Trophoblast cell (in vitro differentiated cells and primary cell): ENCODE measurements around the gene TTLL12.

Experiments used
- DNase-seq, 2 donors: peaks; one replicate each; pipeline ENCODE4 v3.0.0-alpha.2; 2016
- H2AFZ ChIP-seq: 2 replicates; pipeline ENCODE4 v1.6.1; 2013; ENCODE audit warnings: low read length, moderate library complexity, mild to moderate bottlenecking; ENCODE audit not compliant: insufficient read depth, poor library complexity
- H2AK5ac ChIP-seq: 2 replicates; pipeline ENCODE4 v1.6.1; 2013; ENCODE audit warnings: mild to moderate bottlenecking, low read length
- H2BK120ac ChIP-seq: 2 replicates; pipeline ENCODE4 v1.6.1; 2013; ENCODE audit warnings: low read length, mild to moderate bottlenecking, moderate library complexity; ENCODE audit not compliant: insufficient read depth, poor library complexity
- H2BK12ac ChIP-seq: 2 replicates; pipeline ENCODE4 v1.6.1; 2013; ENCODE audit warnings: mild to moderate bottlenecking, low read length, moderate library complexity
- H2BK5ac ChIP-seq: 2 replicates; pipeline ENCODE4 v1.6.1; 2013; ENCODE audit warnings: low read length, low read depth, moderate library complexity, mild to moderate bottlenecking; ENCODE audit not compliant: poor library complexity
- H3K14ac ChIP-seq: 2 replicates; pipeline ENCODE4 v1.6.1; 2013; ENCODE audit warnings: mild to moderate bottlenecking, low read length
- H3K18ac ChIP-seq: 2 replicates; pipeline ENCODE4 v1.6.1; 2013; ENCODE audit warnings: mild to moderate bottlenecking, low read length
- H3K23ac ChIP-seq: 2 replicates; pipeline ENCODE4 v1.6.1; 2013; ENCODE audit warnings: low read length
- H3K27ac ChIP-seq: 2 replicates; pipeline ENCODE4 v1.5.1; 2013; ENCODE audit warnings: low read depth, mild to moderate bottlenecking, inconsistent platforms, low read length, moderate library complexity
- H3K27me3 ChIP-seq: 2 replicates; pipeline ENCODE4 v1.6.1; 2013; ENCODE audit warnings: inconsistent platforms, mild to moderate bottlenecking, low read length, moderate library complexity; ENCODE audit not compliant: insufficient read depth
- H3K36me3 ChIP-seq, 2 experiments: 1 replicate in 1 of 2; 2 replicates in 1 of 2; pipeline ENCODE4 v1.6.1; 2013; ENCODE audit warnings: low read length in 2 of 2, mild to moderate bottlenecking in 2 of 2, moderate library complexity in 1 of 2; ENCODE audit not compliant: insufficient read depth in 2 of 2, control insufficient read depth in 1 of 2
- H3K4ac ChIP-seq: 2 replicates; pipeline ENCODE4 v1.6.1; 2013; ENCODE audit warnings: low read depth, mild to moderate bottlenecking, low read length, moderate library complexity
- H3K4me1 ChIP-seq, 2 experiments: 1 replicate in 1 of 2; 2 replicates in 1 of 2; pipeline ENCODE4 v1.6.1; 2013; ENCODE audit warnings: low read length in 2 of 2, mild to moderate bottlenecking in 2 of 2, moderate library complexity in 1 of 2; ENCODE audit not compliant: insufficient read depth in 2 of 2, control insufficient read depth in 1 of 2
- H3K4me2 ChIP-seq: 2 replicates; pipeline ENCODE4 v1.6.1; 2013; ENCODE audit warnings: inconsistent platforms, mild to moderate bottlenecking, low read length, moderate library complexity
- H3K4me3 ChIP-seq: 2 replicates; pipeline ENCODE4 v1.5.1; 2013; ENCODE audit warnings: mild to moderate bottlenecking, low read depth, low read length, inconsistent platforms
- H3K79me1 ChIP-seq: one replicate; pipeline ENCODE4 v1.6.1; 2013; ENCODE audit warnings: low read length
- H3K79me2 ChIP-seq: 2 replicates; pipeline ENCODE4 v1.6.1; 2013; ENCODE audit warnings: low read length, mild to moderate bottlenecking; ENCODE audit not compliant: control insufficient read depth, insufficient read depth, poor library complexity
- H3K9ac ChIP-seq: 2 replicates; pipeline ENCODE4 v1.6.1; 2013; ENCODE audit warnings: mild to moderate bottlenecking, low read length
- H3K9me3 ChIP-seq: 2 replicates; pipeline ENCODE4 v1.6.1; 2013; ENCODE audit warnings: low read depth, mild to moderate bottlenecking, control low read depth, inconsistent platforms, low read length; ENCODE audit not compliant: insufficient read depth
- H4K12ac ChIP-seq: 2 replicates; pipeline ENCODE4 v1.6.1; 2013; ENCODE audit warnings: low read depth, mild to moderate bottlenecking, low read length, moderate library complexity
- H4K8ac ChIP-seq: 2 replicates; pipeline ENCODE4 v1.6.1; 2013; ENCODE audit warnings: low read depth, mild to moderate bottlenecking, low read length, moderate library complexity
- H4K91ac ChIP-seq: one replicate; pipeline ENCODE4 v1.6.1; 2013; ENCODE audit warnings: low read depth, mild to moderate bottlenecking, low read length, moderate library complexity
- WGBS: extraction: QIAGEN DNeasy Blood & Tissue Kit; methylation state at CpG from one replicate; pipeline ENCODE4 v1.1.7; 2013; ENCODE audit warnings: missing lambda C conversion rate; ENCODE audit not compliant: insufficient read length, insufficient coverage; ENCODE audit errors: extremely low coverage; 5-methylcytosine and 5-hydroxymethylcytosine counted together

TTLL12 gene

GRCh38 chr22:43182118-43182517 is 4.8 kb downstream of the TTLL12 start:
- H2BK5ac ChIP-seq, result no peak overlapping the region
- DNase-seq, result no peak
- H3K27ac ChIP-seq, result no peak overlapping the region
- H3K79me1 ChIP-seq, result peaks cover 5% of the 10 kb centered on the region
- H3K18ac ChIP-seq, result no peak overlapping the region
- peaks cover 6% of the 10 kb centered on the region for H3K79me2 ChIP-seq
- H3K4ac ChIP-seq, result no peak overlapping the region
- H4K8ac ChIP-seq, result no peak overlapping the region
- H2AFZ ChIP-seq, result no peak overlapping the region
- no peak overlapping the region for H2BK12ac ChIP-seq
- H2AK5ac ChIP-seq, result no peak overlapping the region
- H4K91ac ChIP-seq, result no peak overlapping the region
- peaks cover 2% of the 10 kb centered on the region for H3K9me3 ChIP-seq
- no peak overlapping the region for H3K9ac ChIP-seq
- peaks cover 6 to 12% of the 10 kb centered on the region in 2 experiments for H3K4me1 ChIP-seq
- no CpG with 5 or more reads among the region's 10 CpGs for WGBS
- no peak overlapping the region for H2BK120ac ChIP-seq
- H3K4me3 ChIP-seq, result no peak overlapping the region
- H3K23ac ChIP-seq, result no peak overlapping the region
- H3K36me3 ChIP-seq, result peaks cover 21 to 33% of the 10 kb centered on the region in 2 experiments
- H4K12ac ChIP-seq, result no peak overlapping the region
- no peaks in the 10 kb centered on the region for H3K27me3 ChIP-seq
- no peak overlapping the region for H3K4me2 ChIP-seq
- no peak overlapping the region for H3K14ac ChIP-seq

- Histone ChIP-seq H3K9ac (no peak overlapping the region), H3K27ac (no peak overlapping the region), H2BK5ac (no peak overlapping the region), H3K36me3 (peaks cover 21 to 33% of the 10 kb centered on the region in 2 experiments), H4K12ac (no peak overlapping the region), H3K23ac (no peak overlapping the region), H3K79me1 (peaks cover 2% of the 10 kb centered on the region), H3K27me3 (no peaks in the 10 kb centered on the region), H3K9me3 (peaks cover 2% of the 10 kb centered on the region), H3K4me2 (no peak overlapping the region), H3K4me1 (peaks cover 6 to 12% of the 10 kb centered on the region in 2 experiments), H3K79me2 (peaks cover 2% of the 10 kb centered on the region), H2BK120ac (no peak overlapping the region), H3K4ac (no peak overlapping the region), H2BK12ac (no peak overlapping the region), H4K8ac (no peak overlapping the region), H3K18ac (no peak overlapping the region), H3K14ac (no peak overlapping the region), H4K91ac (no peak overlapping the region), H2AK5ac (no peak overlapping the region), H3K4me3 (no peak overlapping the region), H2AFZ (no peak overlapping the region)
- DNase-seq, result no peak
- WGBS, result no CpG with 5 or more reads among the region's 13 CpGs
These were observed 5.4 kb downstream of the TTLL12 start for GRCh38 chr22:43181321-43182076.

- no peak overlapping the region for H3K18ac ChIP-seq
- no peak overlapping the region for H2BK120ac ChIP-seq
- H3K36me3 ChIP-seq, result peaks cover 26 to 37% of the 10 kb centered on the region in 2 experiments
- H2AK5ac ChIP-seq, result no peak overlapping the region
- H3K14ac ChIP-seq, result no peak overlapping the region
- H3K4me3 ChIP-seq, result no peak overlapping the region
- H2BK5ac ChIP-seq, result no peak overlapping the region
- no peak overlapping the region for H3K9ac ChIP-seq
- WGBS, result no CpG with 5 or more reads among the region's 15 CpGs
- no peaks in the 10 kb centered on the region for H3K79me1 ChIP-seq
- H3K27me3 ChIP-seq, result no peaks in the 10 kb centered on the region
- peaks cover 2% of the 10 kb centered on the region for H3K9me3 ChIP-seq
- no peak overlapping the region for H2AFZ ChIP-seq
- H2BK12ac ChIP-seq, result no peak overlapping the region
- no peak overlapping the region for H4K91ac ChIP-seq
- H3K4me2 ChIP-seq, result no peak overlapping the region
- no peak overlapping the region for H3K23ac ChIP-seq
- no peak overlapping the region for H3K27ac ChIP-seq
- H4K8ac ChIP-seq, result no peak overlapping the region
- H3K4me1 ChIP-seq, result peaks cover 5 to 11% of the 10 kb centered on the region in 2 experiments
- no peak for DNase-seq
- no peaks in the 10 kb centered on the region for H3K79me2 ChIP-seq
- no peak overlapping the region for H4K12ac ChIP-seq
- H3K4ac ChIP-seq, result no peak overlapping the region
These were observed 6.3 kb downstream of the TTLL12 start for GRCh38 chr22:43180670-43181069.

- WGBS, result no CpG with 5 or more reads among the region's 15 CpGs
- Histone ChIP-seq H4K12ac (no peak overlapping the region), H4K91ac (no peak overlapping the region), H2AFZ (no peak overlapping the region), H3K79me2 (no peaks in the 10 kb centered on the region), H3K4me2 (no peak overlapping the region), H4K8ac (no peak overlapping the region), H3K4ac (no peak overlapping the region), H3K23ac (no peak overlapping the region), H3K27me3 (no peaks in the 10 kb centered on the region), H2AK5ac (no peak overlapping the region), H3K4me3 (no peak overlapping the region), H3K79me1 (no peaks in the 10 kb centered on the region), H2BK5ac (no peak overlapping the region), H3K18ac (no peak overlapping the region), H2BK120ac (no peak overlapping the region), H2BK12ac (no peak overlapping the region), H3K4me1 (peaks cover 0 to 7% of the 10 kb centered on the region in 2 experiments), H3K9ac (no peak overlapping the region), H3K14ac (no peak overlapping the region), H3K36me3 (peaks cover 31 to 40% of the 10 kb centered on the region in 2 experiments), H3K9me3 (peaks cover 2% of the 10 kb centered on the region), H3K27ac (no peak overlapping the region)
- no peak for DNase-seq
These were observed 7.1 kb downstream of the TTLL12 start for GRCh38 chr22:43179911-43180195.
